Measurements from ENCODE around the gene MAP3K2.

Gene MAP3K2

GRCh38 chr2:127351603-127352002 lies 36.2 kb downstream of the MAP3K2 start:
- no peak for DNase-seq (ENCODE audit: low spot score)

- peak; percentile 9 for DNase-seq (ENCODE audit: low spot score)
Measured at GRCh38 chr2:127348426-127349000, 39.3 kb downstream of the MAP3K2 start.

GRCh38 chr2:127347734-127348392 lies 39.9 kb downstream of the MAP3K2 start:
- no peak for DNase-seq (ENCODE audit: low spot score)

GRCh38 chr2:127347015-127347414 lies 40.8 kb downstream of the MAP3K2 start:
- DNase-seq (ENCODE audit: low spot score): no peak

GRCh38 chr2:127343277-127343676 lies 44.5 kb downstream of the MAP3K2 start:
- DNase-seq (ENCODE audit: low spot score): no peak

GRCh38 chr2:127342101-127342500 lies 45.7 kb downstream of the MAP3K2 start:
- DNase-seq (ENCODE audit: low spot score): no peak

- no peak for DNase-seq (ENCODE audit: low spot score)
Measured at GRCh38 chr2:127332335-127332734, 55.4 kb downstream of the MAP3K2 start.

GRCh38 chr2:127330753-127331152 lies 57.0 kb downstream of the MAP3K2 start:
- no peak for DNase-seq (ENCODE audit: low spot score)

GRCh38 chr2:127326289-127326945 lies 61.4 kb downstream of the MAP3K2 start:
- no peak for DNase-seq (ENCODE audit: low spot score)

- DNase-seq (ENCODE audit: low spot score): peak; percentile 27
Measured at GRCh38 chr2:127324635-127325034, 63.1 kb downstream of the MAP3K2 start.

GRCh38 chr2:127321303-127321702 lies 66.5 kb downstream of the MAP3K2 start:
- peak; percentile 42 for DNase-seq (ENCODE audit: low spot score)

GRCh38 chr2:127320586-127321275 lies 67.0 kb downstream of the MAP3K2 start:
- DNase-seq (ENCODE audit: low spot score): no peak

- no peak for DNase-seq (ENCODE audit: low spot score)
Measured at GRCh38 chr2:127320067-127320466, 67.7 kb downstream of the MAP3K2 start.

- DNase-seq (ENCODE audit: low spot score): no peak
Measured at GRCh38 chr2:127314193-127314988, 73.4 kb downstream of the MAP3K2 start.

GRCh38 chr2:127313406-127313805 lies 74.4 kb downstream of the MAP3K2 start:
- no peak for DNase-seq (ENCODE audit: low spot score)

GRCh38 chr2:127310980-127311379 lies 76.8 kb downstream of the MAP3K2 start:
- no peak for DNase-seq (ENCODE audit: low spot score)

GRCh38 chr2:127309468-127309867 lies 78.3 kb downstream of the MAP3K2 start:
- DNase-seq (ENCODE audit: low spot score): no peak

GRCh38 chr2:127308586-127309138 lies 79.1 kb downstream of the MAP3K2 start:
- DNase-seq (ENCODE audit: low spot score): no peak

GRCh38 chr2:127305990-127306585 lies 81.7 kb downstream of the MAP3K2 start:
- DNase-seq (ENCODE audit: low spot score): no peak

- DNase-seq (ENCODE audit: low spot score): no peak
Measured at GRCh38 chr2:127302168-127302567, 85.6 kb downstream of the MAP3K2 start.

All from AG08396 (cell line).